ENCODE results near the gene SUPT5H. TPM values are rescaled to one million over a fixed set of nuclear protein-coding genes. Genes with fewer than 3 reads are reported as not detected.

Gene SUPT5H
- total and polyA plus RNA-seq, 2 of the 13 experiments (the other 11 are each of a cell fraction or from before 2014, with no cell fraction given): 48.2 to 51.7 TPM

DNA sequence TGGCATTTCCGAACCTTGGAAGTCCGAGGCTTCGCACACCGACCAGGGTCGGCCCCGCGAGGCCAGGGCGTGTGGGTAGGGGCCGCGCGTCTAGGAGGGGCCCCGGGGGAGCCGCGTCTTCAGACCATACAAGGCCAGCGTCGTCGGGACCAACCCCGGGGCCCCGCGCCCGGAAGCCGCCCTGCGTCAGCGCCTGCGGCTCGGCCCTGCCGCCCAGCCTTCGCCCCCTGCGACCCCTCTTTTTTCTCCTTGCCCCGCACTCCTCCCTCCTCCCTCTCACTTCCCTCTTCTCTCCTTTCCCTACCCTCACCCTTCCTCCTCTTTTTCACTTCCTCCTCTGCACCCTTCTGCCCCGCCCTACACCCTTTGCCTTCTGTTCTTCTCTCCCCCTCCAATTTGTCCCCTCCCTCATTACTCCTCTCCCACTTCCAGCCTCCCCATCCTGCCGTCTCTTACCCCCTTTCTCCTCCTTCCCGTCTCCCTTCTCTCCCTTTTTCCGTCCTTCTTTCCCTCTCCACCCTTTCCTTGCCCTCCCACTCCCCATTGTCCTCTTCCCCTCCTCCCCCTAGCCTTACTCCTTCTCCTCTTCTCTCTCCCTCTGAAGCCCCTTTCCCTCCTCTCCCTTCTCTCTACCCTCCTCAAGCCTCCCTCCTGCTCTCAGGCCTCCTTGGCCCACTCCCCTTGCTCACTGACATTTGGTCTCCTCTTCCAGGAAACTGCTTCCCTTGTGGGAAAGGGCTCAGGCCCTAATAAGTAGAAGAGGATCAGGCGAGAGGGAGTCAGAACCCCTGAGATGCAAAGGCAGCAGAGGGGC is 35.2 kb upstream of the SUPT5H start (continued):
- TF ChIP-seq, protein P1, sequence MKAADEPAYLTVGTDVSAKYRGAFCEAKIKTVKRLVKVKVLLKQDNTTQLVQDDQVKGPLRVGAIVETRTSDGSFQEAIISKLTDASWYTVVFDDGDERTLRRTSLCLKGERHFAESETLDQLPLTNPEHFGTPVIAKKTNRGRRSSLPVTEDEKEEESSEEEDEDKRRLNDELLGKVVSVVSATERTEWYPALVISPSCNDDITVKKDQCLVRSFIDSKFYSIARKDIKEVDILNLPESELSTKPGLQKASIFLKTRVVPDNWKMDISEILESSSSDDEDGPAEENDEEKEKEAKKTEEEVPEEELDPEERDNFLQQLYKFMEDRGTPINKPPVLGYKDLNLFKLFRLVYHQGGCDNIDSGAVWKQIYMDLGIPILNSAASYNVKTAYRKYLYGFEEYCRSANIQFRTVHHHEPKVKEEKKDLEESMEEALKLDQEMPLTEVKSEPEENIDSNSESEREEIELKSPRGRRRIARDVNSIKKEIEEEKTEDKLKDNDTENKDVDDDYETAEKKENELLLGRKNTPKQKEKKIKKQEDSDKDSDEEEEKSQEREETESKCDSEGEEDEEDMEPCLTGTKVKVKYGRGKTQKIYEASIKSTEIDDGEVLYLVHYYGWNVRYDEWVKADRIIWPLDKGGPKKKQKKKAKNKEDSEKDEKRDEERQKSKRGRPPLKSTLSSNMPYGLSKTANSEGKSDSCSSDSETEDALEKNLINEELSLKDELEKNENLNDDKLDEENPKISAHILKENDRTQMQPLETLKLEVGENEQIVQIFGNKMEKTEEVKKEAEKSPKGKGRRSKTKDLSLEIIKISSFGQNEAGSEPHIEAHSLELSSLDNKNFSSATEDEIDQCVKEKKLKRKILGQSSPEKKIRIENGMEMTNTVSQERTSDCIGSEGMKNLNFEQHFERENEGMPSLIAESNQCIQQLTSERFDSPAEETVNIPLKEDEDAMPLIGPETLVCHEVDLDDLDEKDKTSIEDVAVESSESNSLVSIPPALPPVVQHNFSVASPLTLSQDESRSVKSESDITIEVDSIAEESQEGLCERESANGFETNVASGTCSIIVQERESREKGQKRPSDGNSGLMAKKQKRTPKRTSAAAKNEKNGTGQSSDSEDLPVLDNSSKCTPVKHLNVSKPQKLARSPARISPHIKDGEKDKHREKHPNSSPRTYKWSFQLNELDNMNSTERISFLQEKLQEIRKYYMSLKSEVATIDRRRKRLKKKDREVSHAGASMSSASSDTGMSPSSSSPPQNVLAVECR (CRISPR knock-in tag; IDR thresholded peaks at IDR 0.05; ENCODE audit: borderline replicate concordance): 0 out of 2 replicates have a peak, but pooled peaks have one; percentile 48
- TF ChIP-seq HMG20A (CRISPR knock-in tag; IDR thresholded peaks at IDR 0.05; ENCODE audit: borderline replicate concordance): no peak
- no peak; the same call in 1 of the 2 replicates for TF ChIP-seq ZNF616 (CRISPR knock-in tag; IDR thresholded peaks at IDR 0.05; ENCODE audit: low read depth)
- TF ChIP-seq PCBP2 (optimal IDR thresholded peaks at IDR 0.05; ENCODE audit: low read depth, low read length, poor library complexity, severe bottlenecking): peak; percentile 73
- TF ChIP-seq, protein P2, sequence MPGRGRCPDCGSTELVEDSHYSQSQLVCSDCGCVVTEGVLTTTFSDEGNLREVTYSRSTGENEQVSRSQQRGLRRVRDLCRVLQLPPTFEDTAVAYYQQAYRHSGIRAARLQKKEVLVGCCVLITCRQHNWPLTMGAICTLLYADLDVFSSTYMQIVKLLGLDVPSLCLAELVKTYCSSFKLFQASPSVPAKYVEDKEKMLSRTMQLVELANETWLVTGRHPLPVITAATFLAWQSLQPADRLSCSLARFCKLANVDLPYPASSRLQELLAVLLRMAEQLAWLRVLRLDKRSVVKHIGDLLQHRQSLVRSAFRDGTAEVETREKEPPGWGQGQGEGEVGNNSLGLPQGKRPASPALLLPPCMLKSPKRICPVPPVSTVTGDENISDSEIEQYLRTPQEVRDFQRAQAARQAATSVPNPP (CRISPR knock-in tag; IDR thresholded peaks at IDR 0.05): no peak
- no peak for TF ChIP-seq NFRKB (IDR thresholded peaks at IDR 0.05)
- no peak for TF ChIP-seq SNRNP70 (IDR thresholded peaks at IDR 0.05; ENCODE audit: low read depth, low read length)
- no peak for TF ChIP-seq DNMT3B (CRISPR knock-in tag; conservative IDR thresholded peaks at IDR 0.05)
- no peak for TF ChIP-seq MBNL3 (CRISPR knock-in tag; conservative IDR thresholded peaks at IDR 0.05)
- peak; percentile 93 for TF ChIP-seq RBFOX2 (IDR thresholded peaks at IDR 0.05; ENCODE audit: low read depth, low read length)
- TF ChIP-seq, protein P3, sequence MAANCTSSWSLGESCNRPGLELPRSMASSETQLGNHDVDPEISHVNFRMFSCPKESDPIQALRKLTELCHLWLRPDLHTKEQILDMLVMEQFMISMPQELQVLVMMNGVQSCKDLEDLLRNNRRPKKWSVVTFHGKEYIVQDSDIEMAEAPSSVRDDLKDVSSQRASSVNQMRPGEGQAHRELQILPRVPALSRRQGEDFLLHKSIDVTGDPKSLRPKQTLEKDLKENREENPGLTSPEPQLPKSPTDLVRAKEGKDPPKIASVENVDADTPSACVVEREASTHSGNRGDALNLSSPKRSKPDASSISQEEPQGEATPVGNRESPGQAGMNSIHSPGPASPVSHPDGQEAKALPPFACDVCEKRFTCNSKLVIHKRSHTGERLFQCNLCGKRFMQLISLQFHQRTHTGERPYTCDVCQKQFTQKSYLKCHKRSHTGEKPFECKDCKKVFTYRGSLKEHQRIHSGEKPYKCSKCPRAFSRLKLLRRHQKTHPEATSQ (CRISPR knock-in tag; IDR thresholded peaks at IDR 0.05; ENCODE audit: borderline replicate concordance): peak; percentile 11; the same call in 1 of the 2 replicates
- TF ChIP-seq ZNF567 (CRISPR knock-in tag; IDR thresholded peaks at IDR 0.05; ENCODE audit: borderline replicate concordance): no peak
- TF ChIP-seq ZNF3 (CRISPR knock-in tag; IDR thresholded peaks at IDR 0.05): no peak
- TF ChIP-seq, protein P4, sequence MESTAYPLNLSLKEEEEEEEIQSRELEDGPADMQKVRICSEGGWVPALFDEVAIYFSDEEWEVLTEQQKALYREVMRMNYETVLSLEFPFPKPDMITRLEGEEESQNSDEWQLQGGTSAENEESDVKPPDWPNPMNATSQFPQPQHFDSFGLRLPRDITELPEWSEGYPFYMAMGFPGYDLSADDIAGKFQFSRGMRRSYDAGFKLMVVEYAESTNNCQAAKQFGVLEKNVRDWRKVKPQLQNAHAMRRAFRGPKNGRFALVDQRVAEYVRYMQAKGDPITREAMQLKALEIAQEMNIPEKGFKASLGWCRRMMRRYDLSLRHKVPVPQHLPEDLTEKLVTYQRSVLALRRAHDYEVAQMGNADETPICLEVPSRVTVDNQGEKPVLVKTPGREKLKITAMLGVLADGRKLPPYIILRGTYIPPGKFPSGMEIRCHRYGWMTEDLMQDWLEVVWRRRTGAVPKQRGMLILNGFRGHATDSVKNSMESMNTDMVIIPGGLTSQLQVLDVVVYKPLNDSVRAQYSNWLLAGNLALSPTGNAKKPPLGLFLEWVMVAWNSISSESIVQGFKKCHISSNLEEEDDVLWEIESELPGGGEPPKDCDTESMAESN (CRISPR knock-in tag; conservative IDR thresholded peaks at IDR 0.05): peak; percentile 1; the same call in 1 of the 2 replicates
- TF ChIP-seq ELF1 (CRISPR knock-in tag; IDR thresholded peaks at IDR 0.05): no peak
- TF ChIP-seq TARDBP (CRISPR knock-in tag; IDR thresholded peaks at IDR 0.05): no peak
- no peak for TF ChIP-seq RXRB (CRISPR knock-in tag; IDR thresholded peaks at IDR 0.05; ENCODE audit: borderline replicate concordance)
- TF ChIP-seq, protein P5, sequence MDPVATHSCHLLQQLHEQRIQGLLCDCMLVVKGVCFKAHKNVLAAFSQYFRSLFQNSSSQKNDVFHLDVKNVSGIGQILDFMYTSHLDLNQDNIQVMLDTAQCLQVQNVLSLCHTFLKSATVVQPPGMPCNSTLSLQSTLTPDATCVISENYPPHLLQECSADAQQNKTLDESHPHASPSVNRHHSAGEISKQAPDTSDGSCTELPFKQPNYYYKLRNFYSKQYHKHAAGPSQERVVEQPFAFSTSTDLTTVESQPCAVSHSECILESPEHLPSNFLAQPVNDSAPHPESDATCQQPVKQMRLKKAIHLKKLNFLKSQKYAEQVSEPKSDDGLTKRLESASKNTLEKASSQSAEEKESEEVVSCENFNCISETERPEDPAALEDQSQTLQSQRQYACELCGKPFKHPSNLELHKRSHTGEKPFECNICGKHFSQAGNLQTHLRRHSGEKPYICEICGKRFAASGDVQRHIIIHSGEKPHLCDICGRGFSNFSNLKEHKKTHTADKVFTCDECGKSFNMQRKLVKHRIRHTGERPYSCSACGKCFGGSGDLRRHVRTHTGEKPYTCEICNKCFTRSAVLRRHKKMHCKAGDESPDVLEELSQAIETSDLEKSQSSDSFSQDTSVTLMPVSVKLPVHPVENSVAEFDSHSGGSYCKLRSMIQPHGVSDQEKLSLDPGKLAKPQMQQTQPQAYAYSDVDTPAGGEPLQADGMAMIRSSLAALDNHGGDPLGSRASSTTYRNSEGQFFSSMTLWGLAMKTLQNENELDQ (CRISPR knock-in tag; IDR thresholded peaks at IDR 0.05; ENCODE audit: borderline replicate concordance): no peak
